Stimulated activated CD4-positive, alpha-beta T cell treated with anti-CD3 and anti-CD28 coated beads, TNF-alpha, amount 100 ng/mL, for 48 hours (primary cell): ENCODE measurements around the gene CTDP1.

Source experiments
- DNase-seq, 3 donors: peaks; one replicate each; pipeline ENCODE4 v3.0.0-alpha.2; 2020; ENCODE audit warnings: low read depth in 3 of 3

Gene CTDP1

GRCh38 chr18:79795446-79795845 is 115.8 kb downstream of the CTDP1 start:
- no peak for DNase-seq

DNA sequence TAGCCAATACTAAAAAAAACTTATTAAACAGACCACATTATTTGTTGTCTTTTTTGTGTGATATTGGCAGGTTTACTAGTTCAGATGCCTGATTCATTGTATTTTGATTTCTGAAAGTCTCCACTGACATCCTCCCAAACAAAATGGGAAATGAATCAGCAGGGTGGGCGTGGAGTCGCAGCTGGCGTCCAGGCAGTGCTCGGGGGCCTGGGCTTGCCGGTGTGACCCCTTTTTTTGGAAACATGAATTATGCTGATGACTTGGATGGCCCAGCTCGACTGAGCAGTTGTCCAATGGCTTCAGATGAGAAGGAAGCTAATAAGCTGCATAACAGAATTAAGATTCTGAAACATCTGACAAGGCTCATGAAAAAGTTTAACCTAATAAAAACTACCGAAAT is 116.4 kb downstream of the CTDP1 start:
- no peak for DNase-seq

DNA sequence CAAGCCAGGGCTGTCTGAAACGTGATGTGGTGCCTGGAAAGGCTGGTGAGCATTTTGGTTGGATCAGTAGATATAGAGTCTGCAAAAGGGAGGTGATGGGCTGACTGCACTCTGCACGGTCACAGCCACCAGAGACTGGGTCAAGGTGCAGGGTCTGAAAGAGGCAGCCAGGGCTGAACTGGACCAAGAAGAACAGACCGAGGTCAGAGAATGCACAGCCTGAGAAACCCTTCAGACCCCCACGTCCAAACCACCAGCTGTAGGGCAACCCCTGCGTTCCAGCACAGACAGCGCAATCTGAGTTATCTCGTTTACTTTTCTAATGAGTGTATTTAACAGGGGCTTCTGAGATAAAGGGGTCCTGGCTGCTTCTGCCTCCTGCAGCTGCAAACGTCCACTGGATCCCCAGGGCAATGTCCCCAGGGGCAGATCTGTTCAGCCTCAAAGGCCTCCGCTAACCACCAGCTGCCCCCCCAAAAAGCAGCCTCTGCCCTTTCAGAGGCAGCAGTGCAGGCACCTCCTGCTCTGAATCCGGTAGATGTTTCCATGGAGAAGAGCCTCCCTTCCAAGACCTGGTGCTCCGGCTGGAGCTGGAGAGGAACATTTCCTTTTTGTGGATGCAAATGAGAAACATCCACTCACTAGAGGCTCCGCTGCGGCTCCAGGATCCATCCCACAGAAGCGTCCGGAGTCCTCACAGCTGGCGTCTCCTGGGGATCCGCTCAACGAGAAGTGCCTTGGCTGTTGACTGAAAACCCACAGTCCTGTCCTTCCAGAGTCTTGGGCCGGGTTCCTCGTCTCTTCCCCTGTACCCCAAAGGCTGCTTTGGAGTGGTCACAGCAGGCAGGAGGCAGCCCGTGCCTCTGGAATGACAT is 117.2 kb downstream of the CTDP1 start:
- no peak for DNase-seq

DNA sequence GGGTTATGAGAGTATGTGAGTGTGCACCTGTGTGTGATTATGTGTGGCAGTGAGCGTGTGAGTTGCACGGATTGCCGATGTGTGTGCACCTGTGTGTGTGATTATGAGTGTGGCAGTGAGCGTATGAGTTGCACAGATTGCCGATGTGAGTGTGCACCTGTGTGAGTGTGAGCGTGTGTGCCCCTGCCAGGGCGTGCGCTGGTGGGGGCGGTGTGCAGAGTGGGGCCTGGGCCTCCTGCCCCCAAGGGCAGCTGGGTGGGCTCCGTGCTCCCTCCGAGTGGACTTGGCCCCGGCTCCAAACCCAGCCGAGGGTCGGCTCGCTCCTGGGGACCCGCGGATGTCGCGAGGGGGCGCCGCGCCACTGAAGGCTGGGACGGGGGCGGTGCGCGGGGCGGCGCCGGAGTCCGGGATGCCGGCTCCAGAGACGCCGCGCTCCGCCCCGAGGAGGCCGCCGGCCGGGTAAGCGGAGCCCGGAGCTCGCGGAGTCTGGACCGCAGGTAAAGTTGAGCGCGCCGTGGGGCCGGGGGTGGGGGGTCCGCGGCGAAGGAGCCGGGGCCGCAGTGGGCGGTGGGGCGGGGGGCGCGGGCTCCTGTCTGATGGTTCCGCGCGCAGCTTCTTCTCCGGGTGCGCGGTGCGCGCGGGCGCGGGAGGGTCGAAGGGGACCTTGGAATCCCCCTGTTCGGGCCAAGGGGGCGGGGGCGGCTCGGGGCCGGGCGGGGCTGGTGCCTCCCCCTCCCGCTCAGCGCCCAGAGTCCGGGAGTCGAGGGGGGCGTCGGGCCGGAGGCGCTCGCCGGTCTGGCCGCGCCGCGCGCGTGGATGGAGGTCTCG is 118.1 kb downstream of the CTDP1 start, which contains the start of gene KCNG2:
Gene KCNG2, plus strand, starts transcription at position 421 of the 828 bp plus-strand sequence. CDS start 65,730 bp downstream, outside the sequence.
- DNase-seq, result no peak

GRCh38 chr18:79798346-79798998 is 118.9 kb downstream of the CTDP1 start:
- no peak for DNase-seq

GRCh38 chr18:79798999-79799370 is 119.4 kb downstream of the CTDP1 start:
- no peak for DNase-seq

DNA sequence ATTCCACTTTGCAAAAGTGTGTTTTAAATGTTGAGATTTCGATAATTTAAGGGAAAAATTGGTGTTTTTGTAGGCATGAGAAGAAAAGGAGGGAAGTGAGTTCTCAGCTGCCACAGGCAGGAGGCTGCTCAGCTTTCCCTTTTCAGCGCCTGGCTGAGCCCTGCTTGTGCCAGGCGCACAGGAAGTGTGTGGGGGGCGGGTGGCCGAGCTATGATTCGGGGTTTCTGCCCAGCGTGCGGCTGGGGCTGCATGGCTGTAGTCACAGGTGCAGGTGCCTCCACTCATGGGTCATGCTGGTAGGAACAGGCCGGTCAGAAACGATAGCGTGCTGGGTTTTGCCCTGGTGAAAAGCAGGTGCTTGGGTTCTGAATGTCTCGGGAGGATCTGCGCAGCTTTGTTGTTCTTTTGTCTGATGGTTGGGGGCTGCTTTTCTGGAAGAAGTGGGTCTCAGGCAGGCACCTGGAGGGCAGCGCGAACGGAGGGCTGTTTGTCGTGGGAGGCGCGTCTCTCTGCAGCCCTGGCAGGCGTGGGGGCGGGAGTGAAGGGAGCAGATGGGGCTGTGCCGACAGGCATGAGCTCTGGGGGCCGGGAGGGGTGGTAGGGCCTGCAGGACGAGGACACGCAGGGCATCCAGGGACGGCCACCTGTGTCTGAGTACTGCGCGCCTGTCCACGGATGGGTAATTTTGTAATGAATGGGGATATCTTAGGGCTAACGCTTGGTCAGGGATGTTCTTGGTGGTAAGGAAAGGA is 120.2 kb downstream of the CTDP1 start:
- no peak for DNase-seq

GRCh38 chr18:79800371-79801180 is 121.0 kb downstream of the CTDP1 start:
- DNase-seq, result no peak

GRCh38 chr18:79801217-79801616 is 121.6 kb downstream of the CTDP1 start:
- no peak for DNase-seq

- no peak for DNase-seq
Measured at GRCh38 chr18:79801641-79802040, 122.0 kb downstream of the CTDP1 start.

GRCh38 chr18:79802298-79802697 is 122.7 kb downstream of the CTDP1 start:
- DNase-seq, result no peak

DNA sequence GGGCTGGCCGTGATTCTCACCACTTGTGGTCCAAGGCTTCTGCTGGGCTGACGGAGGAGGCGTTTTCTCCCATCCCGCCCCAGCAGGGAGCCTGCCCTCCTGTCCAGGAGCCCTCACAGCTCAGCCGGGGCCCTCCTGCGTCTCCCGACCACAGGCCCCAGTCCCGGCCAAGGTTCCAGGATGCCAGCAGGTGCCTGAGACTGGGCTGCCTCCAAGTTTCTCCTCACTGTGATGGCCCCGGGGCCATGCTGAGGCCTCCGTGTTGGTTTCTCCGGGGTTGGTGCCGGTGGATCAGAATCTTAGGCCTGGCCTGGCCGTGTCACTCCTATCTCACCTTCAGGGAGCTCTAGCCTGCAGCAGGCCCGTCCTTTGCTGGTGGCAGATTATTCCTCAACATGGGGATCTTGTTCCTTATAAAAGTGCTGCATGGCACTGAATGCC is 124.0 kb downstream of the CTDP1 start:
- no peak for DNase-seq
